ENCODE results near the gene IL22RA2. TPM values are rescaled to one million over a fixed set of nuclear protein-coding genes. Genes with fewer than 3 reads are reported as not detected.

The IL22RA2 gene
- total RNA-seq, 1 experiment from 2014 or later, result not detected

DNA sequence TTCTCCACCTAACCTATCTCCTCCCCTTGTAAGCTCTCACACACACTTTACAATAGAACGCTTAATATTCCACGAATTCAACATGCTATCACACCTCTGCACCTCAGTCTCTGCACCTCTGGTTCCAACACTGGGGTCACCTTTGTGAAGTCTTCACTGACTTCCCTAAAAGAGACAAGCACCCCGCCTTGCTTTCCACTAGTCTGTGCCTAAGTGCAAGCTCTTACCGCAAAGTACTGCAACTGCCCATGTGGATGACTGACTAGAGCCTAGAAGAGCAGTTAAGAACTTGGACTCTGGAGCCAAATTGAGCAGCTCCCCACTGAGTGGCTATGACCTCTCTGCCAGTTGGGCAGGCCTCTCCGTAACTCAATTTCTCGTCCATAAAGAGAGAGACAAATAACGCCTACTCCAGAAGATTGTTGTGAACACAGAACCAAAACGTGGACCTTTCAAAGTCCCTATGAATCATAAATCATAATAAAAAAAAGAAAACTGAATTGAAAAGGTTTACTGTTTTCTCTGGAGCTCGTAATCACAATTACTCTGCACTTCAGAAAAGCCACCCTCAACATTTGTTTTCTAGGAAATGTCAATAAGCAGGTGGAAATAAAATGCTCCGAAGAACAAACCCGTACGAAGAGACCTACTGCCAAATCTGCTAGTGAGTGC is 44.5 kb upstream of the IL22RA2 start:
- POLR2A ChIA-PET (ENCODE audit: unreplicated experiment), result no interaction called here
- ATAC-seq (no peak), DNase-seq (peak; percentile 6)
- Histone ChIP-seq H2AFZ (ENCODE audit: low read length) (peak overlapping the region; percentile 86; the same call in 1 of the 2 replicates), H3K4me2 (ENCODE audit: low read length) (peak overlapping the region; percentile 76), H3K27ac (ENCODE audit: low read length) (peak overlapping the region; percentile 91), H3K9me3 (ENCODE audit: low read length) (no peaks in the 10 kb centered on the region), H3K27me3 (ENCODE audit: low read length) (no peaks in the 10 kb centered on the region), H3F3A (ENCODE audit: low read length, unreplicated experiment) (no peaks in the 10 kb centered on the region), H3K36me3 (ENCODE audit: low read depth, low read length) (no peaks in the 10 kb centered on the region), H3K4me3 (ENCODE audit: low read length) (peak overlapping the region; percentile 99), H4K20me1 (ENCODE audit: low read length) (no peaks in the 10 kb centered on the region; the same call in 1 of the 2 replicates), H3K9me2 (replicated peaks; ENCODE audit: low read length) (no peaks in the 10 kb centered on the region), H3K79me2 (ENCODE audit: low read length) (peaks cover 62% of the 10 kb centered on the region), H3K9ac (ENCODE audit: low read length) (peak overlapping the region; percentile 99), H3K4me1 (ENCODE audit: insufficient read depth, low read length) (peaks cover 28% of the 10 kb centered on the region)
- no peak for TF ChIP-seq EZH2 (IDR thresholded peaks at IDR 0.05; ENCODE audit: low read length, unreplicated experiment)
- TF ChIP-seq, protein P1, sequence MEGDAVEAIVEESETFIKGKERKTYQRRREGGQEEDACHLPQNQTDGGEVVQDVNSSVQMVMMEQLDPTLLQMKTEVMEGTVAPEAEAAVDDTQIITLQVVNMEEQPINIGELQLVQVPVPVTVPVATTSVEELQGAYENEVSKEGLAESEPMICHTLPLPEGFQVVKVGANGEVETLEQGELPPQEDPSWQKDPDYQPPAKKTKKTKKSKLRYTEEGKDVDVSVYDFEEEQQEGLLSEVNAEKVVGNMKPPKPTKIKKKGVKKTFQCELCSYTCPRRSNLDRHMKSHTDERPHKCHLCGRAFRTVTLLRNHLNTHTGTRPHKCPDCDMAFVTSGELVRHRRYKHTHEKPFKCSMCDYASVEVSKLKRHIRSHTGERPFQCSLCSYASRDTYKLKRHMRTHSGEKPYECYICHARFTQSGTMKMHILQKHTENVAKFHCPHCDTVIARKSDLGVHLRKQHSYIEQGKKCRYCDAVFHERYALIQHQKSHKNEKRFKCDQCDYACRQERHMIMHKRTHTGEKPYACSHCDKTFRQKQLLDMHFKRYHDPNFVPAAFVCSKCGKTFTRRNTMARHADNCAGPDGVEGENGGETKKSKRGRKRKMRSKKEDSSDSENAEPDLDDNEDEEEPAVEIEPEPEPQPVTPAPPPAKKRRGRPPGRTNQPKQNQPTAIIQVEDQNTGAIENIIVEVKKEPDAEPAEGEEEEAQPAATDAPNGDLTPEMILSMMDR (conservative IDR thresholded peaks at IDR 0.05; ENCODE audit: low read depth, low read length), result no peak
- intact Hi-C loops (cut with micrococcal nuclease), result loop anchor here (5.0 kb wide), 1 partner anchor 44 kb away; no protein-coding TSS in a partner anchor
- BruUV-seq (replicated peaks), result no TSS peak
- CTCF ChIA-PET, result interaction anchor here (1.1 kb wide), 1 partner anchor 124 kb away, joined by 4 read pairs; no protein-coding TSS in a partner anchor

DNA sequence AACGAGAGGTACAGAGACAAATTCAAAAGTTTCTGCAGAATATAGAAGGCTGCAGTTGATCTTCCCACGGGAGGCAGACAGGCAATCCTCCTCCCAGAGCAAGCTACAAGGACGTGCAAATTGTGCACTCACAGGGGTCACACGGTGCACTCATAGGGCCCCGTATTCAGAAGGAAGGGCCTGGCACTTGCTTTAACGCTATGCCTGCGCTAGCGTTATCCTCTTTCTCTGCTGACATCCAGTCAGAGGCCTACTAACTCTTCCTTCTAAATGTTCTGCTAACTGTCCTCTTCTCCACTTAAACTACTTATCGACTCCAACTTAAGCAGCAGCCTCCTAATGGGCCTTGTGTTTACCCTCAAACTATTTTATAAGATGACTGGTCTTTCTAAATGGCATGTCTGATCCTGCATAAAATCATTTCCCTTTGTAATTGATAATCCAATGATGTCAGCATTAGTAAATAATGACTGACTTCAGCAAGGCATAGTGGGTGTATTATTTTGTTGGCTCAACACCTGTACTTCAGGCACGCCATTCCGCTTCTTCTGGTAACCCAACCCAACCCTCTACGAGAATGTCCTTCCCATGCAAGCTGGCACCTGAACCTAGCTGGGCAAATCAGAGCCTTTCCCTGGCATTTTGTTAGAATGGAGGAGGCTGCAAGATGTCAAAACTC is 43.6 kb upstream of the IL22RA2 start:
- Histone ChIP-seq H3K9me3 (ENCODE audit: low read length) (no peaks in the 10 kb centered on the region), H3K27me3 (ENCODE audit: low read length) (no peaks in the 10 kb centered on the region), H3K9ac (ENCODE audit: low read length) (peak overlapping the region; percentile 99), H3F3A (ENCODE audit: low read length, unreplicated experiment) (no peaks in the 10 kb centered on the region), H3K36me3 (ENCODE audit: low read depth, low read length) (no peaks in the 10 kb centered on the region; the same call in 1 of the 2 replicates), H3K27ac (ENCODE audit: low read length) (peak overlapping the region; percentile 91), H3K4me1 (ENCODE audit: insufficient read depth, low read length) (peaks cover 28% of the 10 kb centered on the region), H2AFZ (ENCODE audit: low read length) (no peak overlapping the region), H3K4me3 (ENCODE audit: low read length) (peak overlapping the region; percentile 99), H4K20me1 (ENCODE audit: low read length) (no peaks in the 10 kb centered on the region; the same call in 1 of the 2 replicates), H3K9me2 (replicated peaks; ENCODE audit: low read length) (no peaks in the 10 kb centered on the region), H3K79me2 (ENCODE audit: low read length) (peaks cover 71% of the 10 kb centered on the region), H3K4me2 (ENCODE audit: low read length) (peak overlapping the region; percentile 76)
- ATAC-seq, result no peak
- ChIA-PET CTCF (no interaction called here), POLR2A (ENCODE audit: unreplicated experiment) (no interaction called here)
- intact Hi-C loops (cut with micrococcal nuclease), result loop anchor here (5.0 kb wide), 1 partner anchor 45 kb away; no protein-coding TSS in a partner anchor
- BruUV-seq (replicated peaks), result no TSS peak
- TF ChIP-seq EZH2 (IDR thresholded peaks at IDR 0.05; ENCODE audit: low read length, unreplicated experiment) (no peak), EZH2phosphoT487 (IDR thresholded peaks at IDR 0.05; ENCODE audit: borderline replicate concordance, low read length) (no peak)
- TF ChIP-seq, protein P1 (conservative IDR thresholded peaks at IDR 0.05; ENCODE audit: low read depth, low read length), result no peak
- peak; percentile 55 for DNase-seq
